Left kidney (tissue), 2 donors: ENCODE results near the gene LYPD1. TPM values are rescaled to one million over a fixed set of nuclear protein-coding genes. Genes with fewer than 3 reads are reported as not detected.
A peak's percentile ranks its signal among the peaks of the same experiment; 100 is the strongest.

Experiments used
- DNase-seq: peaks from one replicate; pipeline ENCODE4 v3.0.0-alpha.2; 2013
- polyA plus RNA-seq: library from polyadenylated mRNA; unstranded; fragments of 120-200 nt; gene quantifications from one replicate; pipeline ENCODE4 v1.2.1, GENCODE V29; 2013; ENCODE audit not compliant: insufficient read length

Gene LYPD1
- polyA plus RNA-seq, 1 donor, result 94.3 TPM

DNA sequence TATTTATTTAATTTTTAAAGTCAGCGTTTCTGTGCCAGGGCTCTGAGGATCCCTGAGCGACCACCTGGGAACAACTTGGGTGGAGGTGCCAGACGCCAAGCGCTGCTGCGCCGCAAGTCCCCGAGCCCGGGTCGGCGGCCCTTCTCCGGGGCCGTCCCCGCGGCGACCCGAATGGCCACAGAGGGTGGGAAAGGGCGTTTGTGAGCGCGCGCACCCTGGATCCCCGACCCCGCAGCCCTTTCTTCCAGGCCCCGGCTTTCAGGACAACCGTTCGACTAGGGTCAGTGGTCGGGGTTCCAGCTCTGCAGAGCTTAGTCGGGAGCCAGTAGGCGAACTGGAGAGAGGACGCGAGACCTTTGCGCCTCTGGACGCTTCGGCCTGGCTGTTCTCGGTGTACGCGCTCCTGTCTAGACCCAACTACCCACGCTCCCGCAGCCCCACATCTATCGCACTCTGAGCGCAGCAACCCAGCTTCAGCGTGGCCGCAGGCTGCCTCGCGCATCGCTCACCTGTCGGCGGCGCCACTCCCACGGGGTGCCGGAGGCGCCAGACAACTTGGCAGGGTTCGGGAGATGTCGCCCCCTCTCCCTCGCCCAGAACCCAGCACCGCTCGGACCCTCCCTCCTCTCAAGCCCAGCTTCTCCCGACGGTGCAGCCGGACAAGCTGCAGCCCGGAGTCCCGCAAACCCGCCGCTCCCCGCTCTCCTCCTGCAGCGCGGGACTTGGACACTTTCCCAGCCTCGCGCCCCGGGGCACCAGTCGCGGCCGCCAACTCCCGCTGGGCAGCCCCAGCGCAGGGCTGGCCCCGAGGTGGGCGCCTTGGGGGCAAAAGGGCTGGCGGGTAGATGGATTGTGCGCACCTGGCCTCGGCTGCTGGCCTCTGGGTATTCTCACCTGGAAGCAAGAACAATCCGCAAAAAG is 758 bp downstream of the LYPD1 start:
- DNase-seq, result no peak

DNA sequence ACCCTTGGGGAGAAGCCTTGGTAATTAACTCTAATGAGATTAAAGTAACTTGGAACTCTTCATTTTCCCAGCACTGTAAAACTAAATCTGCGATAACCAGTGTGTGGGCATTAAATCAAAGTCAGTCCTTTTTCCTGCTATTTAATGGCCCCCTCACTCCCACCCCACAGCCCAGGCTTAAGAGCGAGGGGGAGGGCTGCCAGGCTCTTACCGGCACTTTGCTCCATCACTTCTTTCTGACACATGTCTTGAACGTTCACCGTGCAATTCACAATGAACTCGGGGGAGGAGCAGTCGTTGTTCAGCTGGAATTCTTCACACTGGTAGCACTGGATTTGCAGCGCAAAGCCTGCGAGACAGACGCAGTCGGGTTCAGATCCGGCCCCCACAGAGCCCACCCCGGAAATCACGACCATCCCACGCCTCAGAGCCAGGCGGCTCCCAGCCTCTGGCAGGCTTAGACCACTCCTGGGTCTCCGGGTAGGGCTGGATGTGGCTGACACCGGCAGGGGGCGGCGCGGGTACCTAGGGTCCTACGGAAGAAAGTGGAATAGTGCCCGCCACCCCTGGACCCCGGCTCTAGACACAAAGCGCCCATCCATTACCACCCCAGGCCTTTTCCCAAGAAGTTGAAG is 1.7 kb downstream of the LYPD1 start:
- DNase-seq, result peak; percentile 56

DNA sequence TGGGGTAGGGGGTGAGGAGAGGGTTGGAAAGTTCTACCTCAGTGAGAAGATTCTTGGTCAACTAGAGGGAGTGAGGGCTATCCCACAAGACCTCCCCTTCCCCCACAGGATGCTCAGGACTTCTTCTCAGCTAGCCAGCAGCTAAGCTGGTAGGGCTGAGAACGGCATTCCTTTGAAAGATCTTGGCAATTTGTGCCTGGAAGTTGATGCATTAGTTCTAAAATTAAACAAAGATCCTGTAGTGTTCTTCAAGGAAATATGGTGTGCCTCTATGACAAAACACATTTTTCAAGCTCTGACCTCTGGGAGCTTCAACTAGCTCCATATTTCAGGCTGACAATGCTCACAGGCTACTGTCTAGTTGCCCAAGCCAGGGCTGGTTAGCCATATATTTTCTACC is 2.3 kb downstream of the LYPD1 start:
- no peak for DNase-seq

DNA sequence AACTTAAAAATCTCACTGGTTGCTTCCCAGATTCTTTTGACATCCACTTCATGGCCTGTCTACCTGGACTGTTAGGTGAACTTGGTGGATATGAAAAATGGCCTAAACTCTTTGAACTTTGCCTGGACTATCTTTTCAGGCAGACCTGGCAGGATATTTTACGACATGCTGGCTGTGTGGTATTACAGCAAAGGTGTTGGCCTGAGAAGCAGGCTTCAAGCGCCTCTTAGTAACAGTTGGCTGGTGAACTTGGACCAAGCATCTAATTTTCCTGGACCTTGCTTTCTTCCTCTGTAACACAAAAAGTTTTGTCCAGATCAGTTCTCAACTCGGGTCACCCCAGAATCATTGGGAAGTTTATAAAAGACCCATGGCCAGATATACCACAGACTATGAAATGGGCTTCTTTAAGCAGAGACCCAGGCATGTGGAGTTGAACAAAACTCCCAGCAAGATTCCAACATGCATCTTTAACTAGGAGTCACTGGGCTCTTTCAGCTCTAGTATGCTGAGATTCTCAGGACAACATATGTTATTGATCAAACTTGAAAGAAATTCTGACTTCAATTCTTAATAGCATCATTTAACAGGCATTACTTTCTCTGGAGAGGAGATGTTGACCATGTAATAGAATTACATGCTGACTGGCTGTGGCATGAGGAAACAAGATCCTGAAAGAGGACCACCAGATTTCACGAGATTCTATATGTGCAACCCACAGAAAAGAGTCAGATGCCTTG is 4.4 kb downstream of the LYPD1 start:
- DNase-seq, result no peak

DNA sequence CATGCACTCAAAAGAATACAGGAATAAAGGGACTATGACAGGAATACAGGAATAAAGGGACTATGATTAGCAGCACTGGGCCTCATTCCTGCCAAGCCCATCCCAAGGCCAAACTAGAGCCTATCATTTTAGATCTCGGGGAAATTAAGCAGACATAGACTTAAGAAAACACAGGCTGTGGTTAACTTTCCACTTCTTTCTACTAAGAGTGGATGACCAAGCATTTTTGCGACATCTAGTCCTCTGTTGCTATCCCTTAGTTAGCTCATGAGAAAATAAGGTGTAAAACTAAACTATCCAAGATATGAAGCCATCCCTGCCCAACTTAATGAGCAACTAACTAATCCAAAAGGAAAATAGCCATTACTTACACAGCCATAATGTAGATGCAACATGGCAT is 5.9 kb downstream of the LYPD1 start:
- no peak for DNase-seq

DNA sequence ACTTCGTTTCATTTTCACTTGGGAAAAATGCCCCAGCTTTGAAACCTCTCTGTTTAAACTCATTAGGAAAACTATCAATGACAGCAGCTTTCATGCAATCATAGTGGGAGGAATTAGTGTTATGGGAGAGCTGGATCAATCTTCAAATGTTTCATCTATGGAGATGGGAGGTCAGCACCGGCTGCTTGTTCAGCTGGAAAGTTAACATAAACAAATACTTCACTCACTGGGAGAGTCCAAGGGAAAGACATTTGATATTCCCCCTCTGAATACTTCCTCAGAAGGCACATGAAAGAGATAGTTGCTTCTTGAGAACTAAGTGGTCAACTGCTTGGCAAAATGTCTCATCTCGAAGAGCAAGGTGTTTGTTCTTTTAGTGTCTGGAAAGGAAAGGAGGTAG is 7.3 kb downstream of the LYPD1 start:
- DNase-seq, result peak; percentile 62

DNA sequence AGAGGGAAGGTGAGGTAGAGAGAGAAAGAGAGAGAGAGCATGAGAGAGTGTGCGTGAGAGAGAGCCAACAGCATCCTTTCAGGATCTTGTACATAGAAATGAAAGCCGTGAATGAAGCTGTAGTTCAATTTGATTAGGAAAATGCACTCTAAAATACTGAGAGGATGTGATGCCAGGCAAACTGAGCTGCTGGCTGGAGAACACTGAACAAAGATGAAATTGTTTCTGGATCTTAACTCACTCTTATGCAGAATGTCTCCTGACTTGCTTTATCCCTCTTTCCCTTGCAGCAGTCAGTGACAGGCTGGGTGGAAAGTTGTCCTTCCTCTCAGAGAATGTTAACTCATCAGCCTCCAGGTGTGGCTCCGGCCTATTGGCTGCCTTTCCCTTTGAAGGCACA is 10.7 kb downstream of the LYPD1 start:
- DNase-seq, result no peak

DNA sequence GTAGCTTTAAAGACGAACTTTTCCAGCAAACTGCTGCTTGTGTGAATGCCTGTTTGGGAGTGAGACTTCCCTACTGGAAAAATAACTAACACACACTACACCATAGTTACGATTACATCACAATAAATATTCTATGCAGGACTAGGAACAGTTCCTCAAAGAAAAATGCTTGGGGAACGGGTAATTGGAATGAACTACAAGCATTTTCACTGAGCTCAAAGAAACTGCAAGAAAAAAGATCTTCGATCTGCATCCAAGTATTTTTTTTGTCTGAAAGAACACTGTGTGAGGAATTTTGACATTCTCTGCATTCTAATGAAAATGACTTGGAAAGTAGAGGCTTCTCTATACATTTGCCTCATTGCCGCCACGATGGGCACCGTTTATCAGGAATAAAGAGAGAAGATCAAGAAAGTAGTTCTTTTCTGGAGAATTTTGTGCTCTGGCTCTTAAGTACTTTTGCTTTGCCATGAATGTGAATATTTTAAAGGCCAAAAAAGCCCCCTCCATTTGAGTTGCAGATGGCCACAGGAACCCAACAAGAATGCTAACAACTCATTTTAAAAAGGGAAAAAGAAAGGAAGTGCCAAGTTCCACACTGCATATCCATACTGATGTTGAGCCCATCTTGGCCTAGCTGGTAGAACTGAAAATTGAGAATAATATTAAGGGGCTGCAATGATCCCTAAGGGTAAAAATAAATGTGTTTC is 13.6 kb downstream of the LYPD1 start:
- no peak for DNase-seq

DNA sequence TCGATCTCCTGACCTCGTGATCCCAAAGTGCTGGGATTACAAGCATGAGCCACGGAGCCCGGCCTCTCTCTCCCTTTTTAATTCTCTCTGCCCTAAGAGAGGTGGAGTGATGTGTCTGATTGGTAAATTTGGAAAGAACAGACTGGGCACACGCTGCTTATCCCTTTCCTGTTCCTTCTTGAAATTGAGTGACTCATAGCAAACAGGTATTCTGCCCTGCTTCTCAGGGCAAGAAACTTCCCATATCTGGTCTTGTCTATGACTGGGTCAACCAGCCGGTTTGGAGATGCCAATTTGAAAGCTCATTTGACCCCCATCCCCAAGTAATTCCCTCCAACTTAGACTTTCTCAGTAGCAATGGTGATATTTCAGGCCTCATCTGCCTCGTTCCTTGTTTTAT is 15.0 kb downstream of the LYPD1 start:
- DNase-seq, result no peak

DNA sequence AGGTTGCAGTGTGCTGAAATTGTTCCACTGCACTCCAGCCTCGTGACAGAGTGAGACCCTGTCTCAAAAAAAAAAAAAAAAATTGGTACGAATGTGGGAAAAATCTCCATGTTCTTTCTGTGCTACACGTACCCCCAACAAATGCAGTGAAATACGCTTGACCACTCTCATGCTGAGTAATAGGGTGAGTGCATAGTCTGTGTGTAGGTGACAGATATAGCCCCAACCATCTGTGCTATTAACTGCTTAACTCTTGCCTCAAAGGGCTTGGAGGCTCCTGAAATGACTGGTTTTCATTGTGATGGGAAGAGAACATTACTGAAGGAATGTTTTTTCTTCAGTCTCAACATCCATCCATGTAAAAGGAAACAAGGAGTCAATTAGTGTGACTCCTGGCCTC is 15.7 kb downstream of the LYPD1 start:
- DNase-seq, result no peak

DNA sequence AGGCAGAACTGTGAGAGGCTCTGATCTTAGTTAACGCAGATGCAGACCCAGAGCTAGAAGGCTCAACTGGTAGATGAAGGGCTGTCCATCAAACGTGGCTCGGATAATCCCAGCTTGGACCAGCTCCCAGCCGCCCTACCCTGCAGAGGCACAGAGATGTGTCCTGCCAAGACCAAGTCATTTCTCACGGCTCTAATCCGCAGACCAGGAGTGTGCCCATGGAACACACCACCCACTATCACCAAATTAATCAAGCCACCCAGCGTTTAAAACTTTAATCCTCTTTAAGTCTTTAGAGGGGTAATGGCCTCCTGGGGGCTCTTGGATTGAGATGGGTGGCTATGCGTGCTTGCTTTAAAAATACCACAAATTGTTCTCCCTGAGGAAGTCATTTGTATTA is 17.5 kb downstream of the LYPD1 start:
- DNase-seq, result no peak

DNA sequence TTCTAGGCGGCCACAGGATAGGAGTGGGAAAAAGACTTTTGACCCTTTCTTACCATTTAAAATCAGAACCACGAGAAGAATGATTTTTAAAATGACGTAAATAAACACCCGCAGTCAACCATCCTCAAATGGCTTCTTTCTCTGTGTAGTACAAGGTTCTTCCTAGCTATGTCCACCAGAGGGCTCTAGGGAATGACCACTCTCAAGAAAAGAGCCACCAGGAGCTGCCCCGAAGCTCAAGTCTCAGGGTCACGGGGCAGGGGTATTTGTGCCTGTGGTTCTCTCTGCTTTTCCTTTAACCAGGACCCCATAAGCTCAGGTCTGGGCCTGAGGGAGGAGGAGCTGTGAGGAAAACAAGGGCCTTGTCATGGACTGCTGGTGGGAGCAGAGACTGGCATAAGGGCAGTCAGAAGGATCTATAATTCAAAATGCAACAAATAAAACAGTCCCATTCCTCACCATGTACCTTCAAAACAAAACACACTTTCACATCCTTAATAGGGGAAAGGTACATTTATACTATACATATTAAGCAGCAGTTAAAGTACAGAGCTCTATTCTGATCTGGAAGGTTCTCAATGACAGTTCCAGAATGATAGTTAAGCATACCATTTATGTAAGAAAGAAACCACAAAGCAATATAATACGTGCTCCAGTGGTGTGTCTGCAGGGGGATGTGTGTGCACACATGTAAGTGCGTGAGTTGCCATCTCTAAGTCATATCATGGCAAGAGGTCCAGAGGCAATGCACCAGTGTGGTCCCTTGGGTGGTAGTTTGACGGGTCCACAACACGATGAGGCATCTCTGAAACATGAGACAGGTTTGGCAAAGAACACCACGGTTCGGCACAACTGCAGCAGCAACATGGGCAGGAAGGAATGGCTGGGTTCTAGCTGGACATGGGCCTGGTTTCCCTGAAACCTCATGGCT is 18.6 kb downstream of the LYPD1 start:
- DNase-seq, result peak; percentile 63

DNA sequence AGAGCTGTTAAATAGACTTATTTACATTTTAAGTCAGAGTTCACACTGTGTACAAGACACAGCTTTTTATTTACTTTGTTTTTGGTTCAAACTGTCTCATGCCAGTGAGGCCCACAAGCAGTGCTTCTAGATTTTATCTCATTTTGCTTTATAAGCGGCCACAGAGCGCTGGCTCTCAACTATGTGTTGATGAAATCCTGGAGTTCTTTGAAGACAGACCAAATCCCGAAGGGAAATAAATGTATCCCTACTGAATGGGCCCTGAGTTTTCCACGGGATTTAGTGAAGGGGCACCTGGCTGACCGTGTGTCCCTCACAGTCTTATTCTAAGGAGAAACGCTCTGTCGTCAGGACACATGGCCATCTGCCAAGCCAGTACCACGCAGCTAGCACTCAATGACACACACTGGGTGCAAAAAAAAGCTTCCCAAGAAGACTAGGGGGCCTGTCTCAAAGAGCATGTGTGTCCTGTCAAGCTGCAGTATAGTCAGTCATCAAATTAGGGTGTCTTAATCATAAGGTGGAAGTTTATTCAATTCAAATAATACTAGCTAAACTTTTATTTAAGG is 23.4 kb downstream of the LYPD1 start:
- no peak for DNase-seq

DNA sequence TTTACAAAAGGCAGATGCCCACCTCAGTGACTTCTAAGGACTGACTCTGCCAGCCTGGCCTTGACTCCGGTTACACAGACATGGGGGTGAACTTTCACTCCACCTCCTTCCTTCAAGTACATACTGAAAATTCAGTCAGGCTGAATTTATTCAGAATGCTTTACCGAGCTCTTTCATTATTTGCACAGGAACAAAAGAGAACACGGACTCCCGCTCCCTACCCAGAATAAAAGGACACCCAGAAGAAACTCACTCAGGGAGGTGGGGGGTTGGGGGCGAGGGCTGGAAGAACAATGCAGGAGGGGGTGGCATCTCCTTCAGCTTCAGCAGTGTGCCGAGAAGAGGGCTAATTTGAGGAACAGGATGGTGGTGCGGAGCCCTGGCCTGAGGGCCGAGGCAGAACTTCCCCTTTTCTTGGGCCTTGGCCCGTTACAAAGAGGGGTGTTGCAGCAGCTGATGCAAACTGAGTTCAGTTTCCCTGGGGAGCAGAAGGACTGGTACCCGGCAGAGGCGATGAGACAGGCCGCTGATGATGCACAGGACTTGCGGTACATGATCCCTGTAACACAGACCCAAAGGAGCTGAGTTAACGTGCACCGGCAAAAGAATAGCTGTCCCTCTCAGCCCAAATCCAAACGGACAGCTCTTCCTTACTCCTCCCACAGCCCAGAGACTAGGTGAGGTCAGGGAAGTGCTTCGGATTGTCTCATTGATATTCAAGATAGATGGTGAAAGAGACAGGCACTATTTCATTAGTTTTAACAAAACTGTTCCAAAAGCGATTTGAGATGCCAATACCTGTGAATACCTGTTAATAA is 24.1 kb downstream of the LYPD1 start:
- no peak for DNase-seq

DNA sequence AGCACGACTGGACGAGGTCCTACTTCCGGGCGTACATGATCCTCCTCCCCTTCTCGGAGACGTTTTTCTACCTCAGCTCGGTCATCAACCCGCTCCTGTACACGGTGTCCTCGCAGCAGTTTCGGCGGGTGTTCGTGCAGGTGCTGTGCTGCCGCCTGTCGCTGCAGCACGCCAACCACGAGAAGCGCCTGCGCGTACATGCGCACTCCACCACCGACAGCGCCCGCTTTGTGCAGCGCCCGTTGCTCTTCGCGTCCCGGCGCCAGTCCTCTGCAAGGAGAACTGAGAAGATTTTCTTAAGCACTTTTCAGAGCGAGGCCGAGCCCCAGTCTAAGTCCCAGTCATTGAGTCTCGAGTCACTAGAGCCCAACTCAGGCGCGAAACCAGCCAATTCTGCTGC is 24.8 kb downstream of the LYPD1 start:
- no peak for DNase-seq

DNA sequence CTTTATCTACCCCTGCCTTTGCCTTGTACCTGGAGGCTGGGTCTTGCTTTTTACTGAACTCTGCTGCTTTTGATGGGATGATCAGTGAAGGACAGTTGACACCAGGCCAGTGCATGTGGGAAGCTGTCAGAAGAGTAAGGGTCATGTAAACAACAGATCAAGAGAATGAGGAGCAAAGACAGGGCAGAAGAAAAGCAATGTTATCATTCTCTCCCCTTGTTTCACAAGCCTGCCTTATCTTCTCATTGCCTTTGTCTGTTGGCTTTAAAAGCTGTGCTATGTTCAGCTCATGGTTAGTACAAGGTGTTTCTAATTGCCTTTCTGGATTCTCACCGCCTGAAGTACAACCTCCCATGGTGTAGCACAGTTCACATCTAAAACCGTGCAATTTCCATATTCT is 27.6 kb downstream of the LYPD1 start:
- DNase-seq, result no peak

DNA sequence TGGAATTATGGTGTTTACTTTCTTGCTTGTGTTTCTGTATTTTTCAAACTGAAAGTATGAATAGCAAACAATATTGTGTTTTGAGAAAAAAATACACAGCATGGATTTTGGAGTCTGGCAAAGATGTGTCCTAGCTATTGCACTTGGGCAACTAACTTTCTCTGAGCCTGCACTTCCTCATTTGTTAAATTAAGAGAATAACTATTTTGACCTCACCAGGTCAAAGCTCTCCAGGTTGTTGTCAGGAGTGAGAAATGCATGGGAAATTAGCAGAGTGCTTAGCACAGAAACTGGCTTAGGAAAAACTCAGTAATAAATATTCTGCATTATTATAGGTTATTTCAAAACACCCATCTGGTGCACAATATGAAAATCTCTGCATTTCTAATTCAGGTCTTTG is 28.2 kb downstream of the LYPD1 start:
- no peak for DNase-seq

DNA sequence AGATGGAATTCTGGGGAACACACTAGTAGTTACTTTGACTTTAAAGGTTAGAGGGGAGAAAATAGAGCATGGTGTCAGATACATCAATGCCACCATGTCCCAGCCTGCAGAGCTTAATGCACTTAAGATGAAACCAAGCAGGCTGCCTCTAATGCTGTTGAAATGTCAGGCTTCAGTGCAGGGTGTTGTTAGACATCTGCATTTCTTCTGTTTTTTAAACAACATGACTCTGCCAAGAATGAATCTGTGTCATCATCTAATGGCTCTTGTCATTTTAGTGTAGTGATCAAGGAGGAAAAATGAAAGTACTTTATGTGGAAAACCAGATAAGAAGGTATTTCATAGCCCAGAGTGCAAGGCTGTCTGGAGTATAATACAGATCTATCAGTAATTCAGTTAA is 29.9 kb downstream of the LYPD1 start:
- no peak for DNase-seq

DNA sequence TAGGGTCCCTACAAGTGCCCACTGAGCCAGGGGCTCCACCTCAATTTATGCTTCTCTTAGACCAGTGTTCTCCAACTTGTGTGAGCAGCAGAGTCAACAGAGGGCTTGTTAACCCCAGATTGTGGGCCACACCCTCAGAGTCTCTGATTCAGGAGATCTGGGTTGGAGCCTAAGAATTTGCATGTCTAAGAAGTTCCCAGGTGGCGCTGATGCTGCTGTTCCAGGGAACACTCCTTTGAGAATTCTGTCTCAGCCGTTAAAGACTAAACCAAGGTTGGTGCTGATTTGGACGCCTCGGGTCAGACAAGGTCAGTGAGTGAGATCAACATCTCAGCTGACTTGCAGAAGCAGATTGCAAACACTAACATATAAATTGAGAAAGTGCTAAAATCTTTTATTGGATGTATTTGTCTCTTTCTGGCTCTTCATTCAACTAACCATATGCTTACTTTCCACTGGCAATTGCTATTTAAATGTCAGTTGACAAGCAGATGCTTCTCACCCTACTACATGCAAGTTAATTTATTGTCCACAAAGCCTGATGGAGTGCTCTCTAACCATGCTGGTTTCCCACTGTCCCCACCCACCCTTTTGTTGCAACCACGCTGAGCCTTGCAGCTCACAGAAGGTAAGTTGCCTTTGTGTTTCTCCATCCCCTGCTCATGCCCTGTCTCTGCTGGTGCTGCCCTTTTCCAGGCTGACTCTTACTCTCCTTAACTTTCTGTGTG is 31.5 kb downstream of the LYPD1 start:
- no peak for DNase-seq
